ENCODE data around the gene SMYD2. TPM values are rescaled to one million over a fixed set of nuclear protein-coding genes. Genes with fewer than 3 reads are reported as not detected.

SMYD2 gene
- total RNA-seq, 4 donors from 2014 or later = 17.1 to 30.0 (median 26.2) TPM

GRCh38 chr1:214363386-214363785 is 82.4 kb downstream of the SMYD2 start:
- TF ChIP-seq CTCF (IDR thresholded peaks at IDR 0.05) = no peak
- no peak overlapping the region for H3K4me3 ChIP-seq (ENCODE audit: low read depth, poor library complexity, severe bottlenecking)
- 61 to 70% methylated on average over 4 of the region's 4 CpGs for WGBS, 2 donors
- intact Hi-C loops (cut with DNase I; ENCODE audit: low total_unique reads) = no loop called here
- DNase-seq (ENCODE audit: low spot score in 2 of 2) = no peak

GRCh38 chr1:214364386-214364785 is 83.4 kb downstream of the SMYD2 start:
- H3K4me3 ChIP-seq (ENCODE audit: low read depth, poor library complexity, severe bottlenecking) = no peak overlapping the region
- WGBS, 2 donors = 42 to 48% methylated on average over 12 of the region's 12 CpGs
- no peak for DNase-seq (ENCODE audit: low spot score in 2 of 2)
- no peak for TF ChIP-seq CTCF (IDR thresholded peaks at IDR 0.05)
- TF ChIP-seq POLR2A (IDR thresholded peaks at IDR 0.05) = no peak
- intact Hi-C loops (cut with DNase I; ENCODE audit: low total_unique reads) = no loop called here

- WGBS, 2 donors = 72 to 73% methylated on average over 4 of the region's 4 CpGs
- TF ChIP-seq CTCF (IDR thresholded peaks at IDR 0.05) = no peak
- no peak for TF ChIP-seq POLR2A (IDR thresholded peaks at IDR 0.05)
- no peak for DNase-seq (ENCODE audit: low spot score in 2 of 2)
- no peak overlapping the region for H3K4me3 ChIP-seq (ENCODE audit: low read depth, poor library complexity, severe bottlenecking)
- intact Hi-C loops (cut with DNase I; ENCODE audit: low total_unique reads) = no loop called here
Observed at GRCh38 chr1:214364786-214365295, 83.9 kb downstream of the SMYD2 start.

- DNase-seq (ENCODE audit: low spot score in 2 of 2) = no peak
- H3K4me3 ChIP-seq (ENCODE audit: low read depth, poor library complexity, severe bottlenecking) = no peak overlapping the region
- 88 to 92% methylated on average over 5 of the region's 5 CpGs for WGBS, 2 donors
- intact Hi-C loops (cut with DNase I; ENCODE audit: low total_unique reads) = no loop called here
- no peak for TF ChIP-seq POLR2A (IDR thresholded peaks at IDR 0.05)
- TF ChIP-seq CTCF (IDR thresholded peaks at IDR 0.05) = no peak
Observed at GRCh38 chr1:214367841-214368240, 86.9 kb downstream of the SMYD2 start.

GRCh38 chr1:214369364-214369763 is 88.4 kb downstream of the SMYD2 start:
- DNase-seq (ENCODE audit: low spot score in 2 of 2) = no peak
- no peak for TF ChIP-seq POLR2A (IDR thresholded peaks at IDR 0.05)
- no peak for TF ChIP-seq CTCF (IDR thresholded peaks at IDR 0.05)
- no peak overlapping the region for H3K4me3 ChIP-seq (ENCODE audit: low read depth, poor library complexity, severe bottlenecking)
- WGBS, 2 donors = 95% methylated on average over 8 of the region's 8 CpGs
- intact Hi-C loops (cut with DNase I; ENCODE audit: low total_unique reads) = no loop called here

- no peak for TF ChIP-seq CTCF (IDR thresholded peaks at IDR 0.05)
- no peak for TF ChIP-seq POLR2A (IDR thresholded peaks at IDR 0.05)
- intact Hi-C loops (cut with DNase I; ENCODE audit: low total_unique reads) = no loop called here
- DNase-seq (ENCODE audit: low spot score in 2 of 2) = no peak
- WGBS, 2 donors = 87 to 95% methylated on average over 3 of the region's 3 CpGs
- H3K4me3 ChIP-seq (ENCODE audit: low read depth, poor library complexity, severe bottlenecking) = no peak overlapping the region
Observed at GRCh38 chr1:214370615-214371014, 89.7 kb downstream of the SMYD2 start.

Measured in lower leg skin (tissue), 4 donors.